AG04450 (cell line): ENCODE data around the gene PGS1. TPM values are rescaled to one million over a fixed set of nuclear protein-coding genes. Genes with fewer than 3 reads are reported as not detected.

Experiments
- CTCF ChIA-PET: fragments of 300-600, 350-600 bp; formaldehyde crosslinking; extraction: SDS; loops from one replicate; lab custom pipeline; 2022; ENCODE audit warnings: antibody characterized with exemption, inconsistent platforms; lab: Charles Lee
- POLR2A ChIA-PET: fragments of 350-600 bp; formaldehyde crosslinking; extraction: SDS; loops from one replicate; lab custom pipeline; 2021; ENCODE audit warnings: antibody characterized with exemption, inconsistent platforms; lab: Yijun Ruan, JAX
- DNase-seq: peaks from one replicate; pipeline ENCODE4 v3.0.0-alpha.2; 2011; ENCODE audit warnings: low read depth, low spot score
- H3K27ac ChIP-seq: one replicate; pipeline ENCODE4 v1.5.1; 2012; ENCODE audit warnings: low read depth, low read length, control low read depth
- H3K27me3 ChIP-seq: one replicate; pipeline ENCODE4 v1.6.0; 2012; ENCODE audit warnings: low read length; ENCODE audit not compliant: control insufficient read depth, insufficient read depth
- H3K4me3 ChIP-seq: 2 replicates; pipeline ENCODE4 v1.5.1; 2011; ENCODE audit warnings: mild to moderate bottlenecking, low read depth, low read length, control low read depth
- H3K9me3 ChIP-seq: 2 replicates; pipeline ENCODE4 v1.5.1; 2012; ENCODE audit warnings: low read length; ENCODE audit not compliant: control insufficient read depth, insufficient read depth
- CTCF ChIP-seq: IDR thresholded peaks from 2 replicates; pipeline ENCODE4 v1.5.1; 2011; ENCODE audit warnings: low read depth, low read length, control low read depth, inconsistent platforms
- polyA plus RNA-seq: library from polyadenylated mRNA; depleted of rRNA; stranded (reverse); fragments of >200 nt; gene quantifications from 2 replicates; pipeline ENCODE4 v1.2.3, GENCODE V29; 2011

The PGS1 gene
- polyA plus RNA-seq, 1 experiment, result 31.0 TPM

- no peak overlapping the region for H3K4me3 ChIP-seq
- H3K9me3 ChIP-seq, result no peaks in the 10 kb centered on the region; the same call in 1 of the 2 replicates
- TF ChIP-seq CTCF, result no peak
- H3K27me3 ChIP-seq, result no peaks in the 10 kb centered on the region
- ChIA-PET POLR2A (interaction anchor here (1.2 to 1.4 kb wide), 2 partner anchors 12 to 15 kb away, joined by 3 to 4 read pairs; partner anchors contain the start of gene SOCS3), CTCF (interaction anchor here (1.2 kb wide), 1 partner anchor 9 kb away, joined by 3 read pairs; no protein-coding TSS in a partner anchor)
- H3K27ac ChIP-seq, result no peak overlapping the region
- DNase-seq, result no peak
Measured at GRCh38 chr17:78344666-78345065, 33.8 kb upstream of the PGS1 start.

- no peak for DNase-seq
- H3K9me3 ChIP-seq, result no peaks in the 10 kb centered on the region; the same call in 1 of the 2 replicates
- ChIA-PET CTCF (no interaction called here), POLR2A (no interaction called here)
- no peak overlapping the region for H3K27ac ChIP-seq
- no peak for TF ChIP-seq CTCF
- H3K4me3 ChIP-seq, result no peak overlapping the region
- no peaks in the 10 kb centered on the region for H3K27me3 ChIP-seq
Measured at GRCh38 chr17:78345172-78345571, 33.3 kb upstream of the PGS1 start.

GRCh38 chr17:78345791-78346494 lies 32.5 kb upstream of the PGS1 start:
- no peak for DNase-seq
- TF ChIP-seq CTCF, result no peak
- no peak overlapping the region for H3K27ac ChIP-seq
- no peaks in the 10 kb centered on the region; the same call in 1 of the 2 replicates for H3K9me3 ChIP-seq
- H3K27me3 ChIP-seq, result no peaks in the 10 kb centered on the region
- H3K4me3 ChIP-seq, result no peak overlapping the region
- POLR2A ChIA-PET, result no interaction called here
- CTCF ChIA-PET, result no interaction called here

GRCh38 chr17:78346605-78347250 lies 31.7 kb upstream of the PGS1 start:
- Histone ChIP-seq H3K27ac (no peak overlapping the region), H3K9me3 (no peaks in the 10 kb centered on the region; the same call in 1 of the 2 replicates), H3K4me3 (no peak overlapping the region), H3K27me3 (no peaks in the 10 kb centered on the region)
- DNase-seq, result no peak
- no peak for TF ChIP-seq CTCF
- CTCF ChIA-PET, result interaction anchor here (1.0 kb wide), 1 partner anchor 76 kb away, joined by 3 read pairs; no protein-coding TSS in a partner anchor
- POLR2A ChIA-PET, result interaction anchor here (0.6 kb wide), 1 partner anchor 1015 kb away, joined by 4 read pairs; no protein-coding TSS in a partner anchor
